Activated B cell treated with CpG ODN at 0.5 μM for 24 hours (primary cell): ENCODE data around the gene VEZF1. TPM values are rescaled to one million over a fixed set of nuclear protein-coding genes. Genes with fewer than 3 reads are reported as not detected.

Experiments used
- ATAC-seq: fragments of 200-7000 bp; cut with Tn5 transposase; one replicate; pipeline ENCODE4 v1.10.0; 2021; ENCODE audit warnings: low read depth, mild to moderate bottlenecking, moderate library complexity
- CTCF ChIA-PET: fragments of 350-600 bp; sonication (Branson Sonifier 250); formaldehyde crosslinking; loops from one replicate; lab custom pipeline; 2021; ENCODE audit warnings: antibody characterized with exemption; lab: Charles Lee
- POLR2A ChIA-PET: fragments of 350-600 bp; sonication (Branson Sonifier 250); formaldehyde crosslinking; loops from one replicate; lab custom pipeline; 2021; ENCODE audit warnings: antibody characterized with exemption; lab: Charles Lee
- DNase-seq: peaks from one replicate; pipeline ENCODE4 v3.0.0; 2022
- H3K27ac Mint-ChIP-seq: one replicate; pipeline ENCODE4 v1.8.0; 2020; ENCODE audit warnings: mixed read lengths
- H3K27me3 Mint-ChIP-seq: one replicate; pipeline ENCODE4 v1.8.0; 2021; ENCODE audit warnings: mixed read lengths
- H3K36me3 Mint-ChIP-seq: one replicate; pipeline ENCODE4 v1.8.0; 2021; ENCODE audit warnings: low read depth, mixed read lengths
- H3K4me1 Mint-ChIP-seq: one replicate; pipeline ENCODE4 v1.8.0; 2021; ENCODE audit warnings: mixed read lengths
- H3K4me3 Mint-ChIP-seq: one replicate; pipeline ENCODE4 v1.8.0; 2020; ENCODE audit warnings: mild to moderate bottlenecking, mixed read lengths
- H3K9me3 Mint-ChIP-seq: one replicate; pipeline ENCODE4 v1.8.0; 2020; ENCODE audit warnings: mixed read lengths
- CTCF ChIP-seq: fragments of 200-600 bp; IDR thresholded peaks from one replicate; pipeline ENCODE4 v1.8.0; 2022; ENCODE audit warnings: antibody characterized with exemption, mild to moderate bottlenecking
- intact Hi-C: fragments of 100-400 bp; cut with micrococcal nuclease; formaldehyde crosslinking; loops from one replicate; pipeline ENCODE4 v1.15.1; 2024
- total RNA-seq: library from RNA; stranded (reverse); gene quantifications from 2 replicates; pipeline ENCODE4 v1.2.3, GENCODE V29; 2022

VEZF1 gene
- total RNA-seq, 1 donor from 2014 or later: 45.1 TPM

DNA sequence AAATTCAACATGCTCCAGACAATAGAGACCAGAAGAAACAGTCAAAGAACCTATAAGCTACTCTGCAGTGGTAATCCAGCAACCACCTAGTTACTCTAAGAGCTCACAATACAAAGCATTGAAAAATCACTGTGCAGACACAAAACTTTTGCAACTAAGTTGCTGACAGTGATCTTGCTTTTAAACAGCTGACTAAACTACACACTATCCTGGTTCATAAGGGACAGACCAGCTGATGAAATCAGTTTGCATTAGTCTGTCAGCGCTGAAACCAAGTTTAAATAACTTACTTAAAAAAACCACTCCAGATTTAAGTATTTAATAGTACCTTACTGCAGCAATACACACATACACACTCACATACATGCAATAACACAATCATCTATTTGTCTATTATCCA is 4.6 kb downstream of the VEZF1 start:
- no peak for ATAC-seq
- POLR2A ChIA-PET: interaction anchor here (0.6 kb wide), 1 partner anchor 122 kb away, joined by 3 read pairs; no protein-coding TSS in a partner anchor
- Mint-ChIP-seq H3K4me3 (no peak overlapping the region), H3K27me3 (no peaks in the 10 kb centered on the region), H3K36me3 (peaks cover 64% of the 10 kb centered on the region), H3K27ac (no peak overlapping the region), H3K4me1 (peaks cover 56% of the 10 kb centered on the region), H3K9me3 (no peaks in the 10 kb centered on the region)
- intact Hi-C loops: no loop called here
- DNase-seq: no peak
- TF ChIP-seq CTCF: no peak
- CTCF ChIA-PET: no interaction called here

GRCh38 chr17:57982452-57983170 is 5.4 kb downstream of the VEZF1 start:
- ATAC-seq: no peak
- intact Hi-C loops: no loop called here
- no peak for DNase-seq
- H3K9me3 Mint-ChIP-seq: no peaks in the 10 kb centered on the region
- H3K4me1 Mint-ChIP-seq: peaks cover 55% of the 10 kb centered on the region
- no peak overlapping the region for H3K27ac Mint-ChIP-seq
- peaks cover 72% of the 10 kb centered on the region for H3K36me3 Mint-ChIP-seq
- H3K27me3 Mint-ChIP-seq: no peaks in the 10 kb centered on the region
- no peak overlapping the region for H3K4me3 Mint-ChIP-seq
- CTCF ChIA-PET: no interaction called here
- POLR2A ChIA-PET: interaction anchor here (0.6 kb wide), 1 partner anchor 121 kb away, joined by 3 read pairs; no protein-coding TSS in a partner anchor
- TF ChIP-seq CTCF: no peak

DNA sequence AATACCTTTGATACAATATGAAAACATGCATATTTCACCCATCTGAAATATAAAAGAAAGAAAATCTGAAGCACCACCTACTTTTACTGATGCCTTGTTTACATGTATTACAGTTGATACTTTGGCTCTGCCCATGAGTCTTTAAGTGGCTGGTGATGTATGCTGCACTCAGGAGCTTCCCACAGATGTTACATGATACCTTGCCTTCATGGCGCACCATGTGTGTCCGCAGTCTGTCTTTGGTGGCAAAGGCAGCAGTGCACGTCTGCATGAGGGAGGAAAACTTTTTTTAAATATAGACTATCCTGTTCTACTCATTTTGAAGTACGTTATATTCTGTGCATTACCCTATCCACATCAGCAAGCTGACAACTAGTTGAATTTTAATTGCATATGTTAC is 7.5 kb downstream of the VEZF1 start:
- POLR2A ChIA-PET: interaction anchor here (0.7 to 1.3 kb wide), 3 partner anchors 27 to 40 kb away, joined by 3 to 10 read pairs (median 4); no protein-coding TSS in a partner anchor

DNA sequence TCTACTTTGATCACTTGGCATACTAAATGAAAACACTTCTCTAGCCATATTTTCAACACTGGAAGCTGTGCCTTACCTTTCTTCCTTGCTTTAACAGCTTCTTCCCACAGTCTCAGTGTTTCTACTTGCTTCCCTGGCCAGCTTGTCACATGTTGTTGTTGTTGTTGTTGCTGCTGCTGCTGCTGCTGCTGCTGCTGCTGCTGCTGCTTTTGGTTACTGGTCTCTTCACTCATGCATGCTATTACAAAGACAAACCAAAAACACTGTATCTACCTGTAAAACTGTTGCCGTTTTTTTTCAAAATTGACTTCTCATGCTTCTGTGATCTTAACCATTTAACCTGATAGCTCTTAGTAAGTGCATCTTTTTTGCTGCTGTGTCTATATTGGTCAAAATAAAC is 9.0 kb downstream of the VEZF1 start:
- no peaks in the 10 kb centered on the region for H3K9me3 Mint-ChIP-seq
- ATAC-seq (no peak), DNase-seq (no peak)
- peaks cover 28% of the 10 kb centered on the region for H3K4me1 Mint-ChIP-seq
- ChIA-PET CTCF (interaction anchor here (1.0 to 1.2 kb wide), 2 partner anchors 11 to 21 kb away, joined by 3 to 4 read pairs; no protein-coding TSS in a partner anchor), POLR2A (interaction anchor here (0.7 to 0.8 kb wide), 2 partner anchors 11 to 13 kb away, joined by 3 to 7 read pairs; no protein-coding TSS in a partner anchor)
- H3K27ac Mint-ChIP-seq: no peak overlapping the region
- no peak overlapping the region for H3K4me3 Mint-ChIP-seq
- intact Hi-C loops: no loop called here
- no peak for TF ChIP-seq CTCF
- no peaks in the 10 kb centered on the region for H3K27me3 Mint-ChIP-seq
- peaks cover 89% of the 10 kb centered on the region for H3K36me3 Mint-ChIP-seq

More for the DNA sequence above, 7.5 kb downstream of the VEZF1 start:
- DNase-seq (no peak), ATAC-seq (no peak)
- H3K36me3 Mint-ChIP-seq: peaks cover 85% of the 10 kb centered on the region
- intact Hi-C loops: no loop called here
- no peak overlapping the region for H3K27ac Mint-ChIP-seq
- TF ChIP-seq CTCF: no peak
- H3K9me3 Mint-ChIP-seq: no peaks in the 10 kb centered on the region
- no peaks in the 10 kb centered on the region for H3K27me3 Mint-ChIP-seq
- no peak overlapping the region for H3K4me3 Mint-ChIP-seq
- peaks cover 42% of the 10 kb centered on the region for H3K4me1 Mint-ChIP-seq
- CTCF ChIA-PET: interaction anchor here (1.3 kb wide), 1 partner anchor 19 kb away, joined by 5 read pairs; no protein-coding TSS in a partner anchor

DNA sequence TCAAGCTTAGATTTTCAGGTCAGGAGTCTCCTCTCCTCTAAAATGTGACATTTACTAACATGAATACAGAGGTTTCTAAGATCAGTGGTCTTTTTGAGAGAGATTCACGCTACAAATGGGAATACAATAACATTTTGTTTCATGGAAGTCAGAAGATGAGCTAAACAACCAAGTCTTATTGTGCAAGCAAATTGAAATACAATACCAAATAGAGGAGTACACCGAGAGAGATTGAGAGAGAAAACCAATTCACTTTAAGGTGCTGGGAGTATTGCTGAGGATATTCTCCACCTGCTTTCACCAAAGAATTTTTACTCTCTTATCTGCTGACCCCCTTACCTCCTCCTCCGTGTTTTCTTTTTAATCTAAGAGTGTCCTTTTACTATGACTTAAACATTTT is 11.5 kb downstream of the VEZF1 start:
- ChIA-PET CTCF (no interaction called here), POLR2A (interaction anchor here (1.3 kb wide), 1 partner anchor 12 kb away, joined by 4 read pairs; the partner anchor contains the start of gene VEZF1)
- H3K4me1 Mint-ChIP-seq: peaks cover 4% of the 10 kb centered on the region
- TF ChIP-seq CTCF: no peak
- ATAC-seq: no peak
- DNase-seq: no peak
- H3K36me3 Mint-ChIP-seq: peaks cover 88% of the 10 kb centered on the region
- H3K9me3 Mint-ChIP-seq: no peaks in the 10 kb centered on the region
- H3K27me3 Mint-ChIP-seq: no peaks in the 10 kb centered on the region
- intact Hi-C loops: no loop called here
- H3K27ac Mint-ChIP-seq: no peak overlapping the region
- H3K4me3 Mint-ChIP-seq: no peak overlapping the region
